ENCODE measurements around the gene CASZ1.

The CASZ1 gene

DNA sequence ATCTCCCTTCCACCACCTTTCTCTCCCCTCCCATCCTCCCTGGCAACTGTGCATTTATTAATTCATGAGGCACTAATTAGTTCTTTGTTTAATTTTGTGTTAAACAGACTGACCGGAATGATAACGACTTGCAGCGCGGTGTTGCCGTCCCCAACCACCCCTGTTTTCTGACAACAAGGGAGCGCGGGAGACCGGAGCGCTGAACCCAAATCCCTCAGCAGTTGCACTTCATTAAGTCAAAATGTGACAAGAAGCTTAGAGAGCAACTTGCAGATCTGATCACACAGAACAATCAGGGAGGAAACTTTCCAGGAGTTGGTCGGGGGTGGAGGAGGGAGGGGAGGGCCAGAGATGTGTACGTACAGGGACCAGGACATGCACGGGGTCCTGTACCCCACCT, 89.2 kb downstream of the CASZ1 start:
- H3K4me1 Mint-ChIP-seq, result peaks cover 62% of the 10 kb centered on the region
- H3K4me3 Mint-ChIP-seq, result no peak overlapping the region
- TF ChIP-seq, protein P1, sequence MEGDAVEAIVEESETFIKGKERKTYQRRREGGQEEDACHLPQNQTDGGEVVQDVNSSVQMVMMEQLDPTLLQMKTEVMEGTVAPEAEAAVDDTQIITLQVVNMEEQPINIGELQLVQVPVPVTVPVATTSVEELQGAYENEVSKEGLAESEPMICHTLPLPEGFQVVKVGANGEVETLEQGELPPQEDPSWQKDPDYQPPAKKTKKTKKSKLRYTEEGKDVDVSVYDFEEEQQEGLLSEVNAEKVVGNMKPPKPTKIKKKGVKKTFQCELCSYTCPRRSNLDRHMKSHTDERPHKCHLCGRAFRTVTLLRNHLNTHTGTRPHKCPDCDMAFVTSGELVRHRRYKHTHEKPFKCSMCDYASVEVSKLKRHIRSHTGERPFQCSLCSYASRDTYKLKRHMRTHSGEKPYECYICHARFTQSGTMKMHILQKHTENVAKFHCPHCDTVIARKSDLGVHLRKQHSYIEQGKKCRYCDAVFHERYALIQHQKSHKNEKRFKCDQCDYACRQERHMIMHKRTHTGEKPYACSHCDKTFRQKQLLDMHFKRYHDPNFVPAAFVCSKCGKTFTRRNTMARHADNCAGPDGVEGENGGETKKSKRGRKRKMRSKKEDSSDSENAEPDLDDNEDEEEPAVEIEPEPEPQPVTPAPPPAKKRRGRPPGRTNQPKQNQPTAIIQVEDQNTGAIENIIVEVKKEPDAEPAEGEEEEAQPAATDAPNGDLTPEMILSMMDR (IDR thresholded peaks at IDR 0.05), result no peak
- H3K36me3 Mint-ChIP-seq (ENCODE audit: low read depth), result no peaks in the 10 kb centered on the region
- no peaks in the 10 kb centered on the region for H3K9me3 Mint-ChIP-seq
- DNase-seq, result no peak
- H3K27ac Mint-ChIP-seq, result no peak overlapping the region
- peaks cover 87% of the 10 kb centered on the region for H3K27me3 Mint-ChIP-seq (ENCODE audit: low read depth, poor library complexity)

DNA sequence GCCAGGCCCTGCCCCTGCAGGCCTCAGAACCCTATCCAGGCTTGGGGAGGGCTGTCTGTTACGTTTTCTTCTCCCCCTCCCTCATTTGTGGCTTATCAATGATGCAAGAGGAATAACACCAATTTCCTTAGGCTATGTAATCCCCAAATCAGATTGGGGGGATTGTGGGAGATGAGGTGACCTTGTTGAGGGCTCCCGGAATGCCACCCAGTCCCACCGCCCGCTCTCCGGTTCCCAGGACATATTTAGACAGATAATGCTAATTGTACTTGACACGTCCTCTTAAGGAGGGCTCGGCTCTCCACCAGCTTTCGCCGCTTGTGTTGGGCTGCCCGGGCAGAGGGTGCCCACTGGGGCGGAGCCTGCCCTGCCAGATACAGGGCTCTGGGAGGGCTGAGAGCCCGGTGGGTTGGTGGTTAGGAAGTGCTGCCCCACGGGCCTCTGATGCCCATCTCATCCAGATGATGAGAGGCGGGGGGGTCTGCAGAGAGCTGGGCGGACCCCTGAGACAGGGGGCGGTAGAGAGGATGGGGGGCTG, 90.0 kb downstream of the CASZ1 start:
- Mint-ChIP-seq H3K36me3 (ENCODE audit: low read depth) (no peaks in the 10 kb centered on the region), H3K4me1 (peaks cover 63% of the 10 kb centered on the region), H3K27ac (no peak overlapping the region), H3K27me3 (ENCODE audit: low read depth, poor library complexity) (peaks cover 88% of the 10 kb centered on the region), H3K9me3 (no peaks in the 10 kb centered on the region), H3K4me3 (no peak overlapping the region)
- TF ChIP-seq, protein P1 (IDR thresholded peaks at IDR 0.05), result no peak
- DNase-seq, result no peak

DNA sequence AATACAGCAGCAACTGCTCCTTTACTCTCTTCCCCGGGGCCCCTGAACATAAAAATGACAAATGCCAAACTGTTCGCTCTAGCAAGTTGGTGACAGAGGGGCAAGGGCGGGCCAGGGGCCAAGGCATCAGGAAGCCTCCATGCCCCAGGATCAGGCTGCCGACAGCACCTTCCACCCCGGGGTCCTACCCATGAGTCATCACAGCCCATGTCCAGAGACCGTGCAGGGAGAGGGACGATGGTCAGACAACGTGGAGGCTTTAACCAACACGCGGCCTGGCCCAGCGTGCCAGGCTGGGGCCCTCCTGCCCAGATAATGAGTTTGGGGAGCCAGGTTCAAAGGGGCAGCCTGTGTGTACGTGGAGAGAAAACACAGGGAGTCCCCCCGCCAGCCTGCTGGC, 90.5 kb downstream of the CASZ1 start:
- H3K36me3 Mint-ChIP-seq (ENCODE audit: low read depth), result no peaks in the 10 kb centered on the region
- no peaks in the 10 kb centered on the region for H3K9me3 Mint-ChIP-seq
- no peak overlapping the region for H3K27ac Mint-ChIP-seq
- H3K27me3 Mint-ChIP-seq (ENCODE audit: low read depth, poor library complexity), result peaks cover 88% of the 10 kb centered on the region
- H3K4me3 Mint-ChIP-seq, result no peak overlapping the region
- TF ChIP-seq, protein P1 (IDR thresholded peaks at IDR 0.05), result no peak
- peak; percentile 36 for DNase-seq
- peaks cover 63% of the 10 kb centered on the region for H3K4me1 Mint-ChIP-seq

DNA sequence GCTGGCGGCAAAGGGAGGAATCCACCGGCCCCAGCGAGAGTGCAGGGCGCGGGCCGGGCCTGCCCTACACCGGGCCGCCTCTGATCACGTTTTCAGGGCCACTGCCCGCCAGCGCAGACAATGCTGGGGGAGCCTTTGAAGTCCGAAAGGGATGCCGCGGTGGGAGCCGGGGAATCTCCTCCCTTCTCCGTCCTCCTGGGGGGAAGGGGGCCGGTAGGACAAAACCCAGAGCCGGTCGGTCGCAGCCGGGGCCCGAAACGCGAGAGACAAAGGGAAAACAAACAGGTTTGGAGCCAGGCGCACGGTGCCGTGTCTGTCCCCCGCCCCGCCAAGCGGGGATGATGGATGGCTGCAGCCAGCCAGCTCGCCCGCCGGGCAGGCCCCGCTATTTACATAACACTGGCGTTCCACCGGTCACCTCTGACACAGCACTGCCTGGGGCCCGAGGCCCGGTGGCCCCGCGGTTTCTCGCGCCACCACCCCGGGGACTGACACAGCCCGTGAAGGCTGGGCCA, 92.0 kb downstream of the CASZ1 start:
- peak; percentile 85 for DNase-seq
- Mint-ChIP-seq H3K4me1 (peaks cover 60% of the 10 kb centered on the region), H3K4me3 (peak overlapping the region; percentile 63), H3K27me3 (ENCODE audit: low read depth, poor library complexity) (peaks cover 88% of the 10 kb centered on the region), H3K9me3 (no peaks in the 10 kb centered on the region), H3K27ac (no peak overlapping the region), H3K36me3 (ENCODE audit: low read depth) (no peaks in the 10 kb centered on the region)
- TF ChIP-seq, protein P1 (IDR thresholded peaks at IDR 0.05), result no peak

DNA sequence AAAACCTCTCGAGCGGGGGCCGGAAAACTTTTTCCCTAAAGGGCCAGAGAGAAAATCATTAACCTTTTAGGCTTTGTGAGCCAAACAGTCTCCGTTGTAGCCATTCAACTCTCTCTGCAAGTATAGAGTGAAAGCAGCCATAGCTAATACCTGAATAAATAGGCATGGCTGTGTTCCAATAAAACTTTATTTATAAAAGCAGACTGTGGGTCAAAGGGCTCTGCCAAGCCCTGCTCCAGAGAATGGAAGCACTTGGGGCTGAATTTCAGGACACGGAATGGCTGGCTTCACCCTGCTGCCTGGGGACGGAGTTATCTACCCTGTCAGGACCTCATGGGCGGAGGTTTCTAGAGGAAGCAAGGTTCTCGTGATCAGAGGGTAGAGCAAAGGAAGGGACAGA, 92.7 kb downstream of the CASZ1 start:
- peak overlapping the region; percentile 63 for H3K4me3 Mint-ChIP-seq
- TF ChIP-seq, protein P1 (IDR thresholded peaks at IDR 0.05), result no peak
- no peak overlapping the region for H3K27ac Mint-ChIP-seq
- no peaks in the 10 kb centered on the region for H3K9me3 Mint-ChIP-seq
- H3K36me3 Mint-ChIP-seq (ENCODE audit: low read depth), result no peaks in the 10 kb centered on the region
- H3K4me1 Mint-ChIP-seq, result peaks cover 54% of the 10 kb centered on the region
- no peak for DNase-seq
- H3K27me3 Mint-ChIP-seq (ENCODE audit: low read depth, poor library complexity), result peaks cover 85% of the 10 kb centered on the region

DNA sequence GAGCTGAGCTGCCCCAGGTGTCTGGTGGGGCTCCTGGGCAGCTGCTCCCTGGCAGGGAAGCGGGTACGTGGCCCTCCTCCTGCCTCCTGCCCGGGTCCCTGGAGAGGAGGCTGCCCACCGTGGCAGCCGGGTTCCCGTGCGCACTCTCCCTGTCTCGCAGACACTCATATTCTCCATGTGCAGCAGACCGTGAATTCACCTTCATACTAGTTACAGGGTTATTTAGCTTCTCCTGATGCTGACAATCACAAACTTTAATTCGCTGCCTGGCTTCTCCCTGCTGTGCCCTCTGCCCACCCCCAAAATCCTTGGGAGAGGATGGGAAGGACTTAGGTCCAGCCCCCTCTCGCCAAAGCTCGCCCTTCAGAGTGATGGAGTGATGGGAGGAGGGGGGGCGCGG, 95.3 kb downstream of the CASZ1 start:
- no peak overlapping the region for H3K4me3 Mint-ChIP-seq
- H3K4me1 Mint-ChIP-seq, result peaks cover 32% of the 10 kb centered on the region
- DNase-seq, result no peak
- TF ChIP-seq, protein P1 (IDR thresholded peaks at IDR 0.05), result no peak
- H3K36me3 Mint-ChIP-seq (ENCODE audit: low read depth), result no peaks in the 10 kb centered on the region
- no peaks in the 10 kb centered on the region for H3K9me3 Mint-ChIP-seq
- H3K27me3 Mint-ChIP-seq (ENCODE audit: low read depth, poor library complexity), result peaks cover 88% of the 10 kb centered on the region
- no peak overlapping the region for H3K27ac Mint-ChIP-seq

Data from nephron progenitor cell (in vitro differentiated cells).